Urinary bladder (tissue), 2 donors: ENCODE measurements around the gene DNAH7. TPM values are rescaled to one million over a fixed set of nuclear protein-coding genes. Genes with fewer than 3 reads are reported as not detected.

Source experiments
- polyA plus RNA-seq: library from polyadenylated mRNA; stranded (reverse); fragments of 200-250 nt; gene quantifications from one replicate; pipeline ENCODE4 v1.2.3, GENCODE V29; 2013
- total RNA-seq: library from RNA; depleted of rRNA; stranded (reverse); fragments of >200 nt; gene quantifications from one replicate; pipeline ENCODE4 v1.2.3, GENCODE V29; 2014
- donor health status: healthy.

The DNAH7 gene
- total and polyA plus RNA-seq, 2 donors, result 0.28 to 3.5 TPM

Other genes with a start within 250 kb of the DNAH7 start
- 37.3 TPM for gene STK17B, start 102.7 kb upstream of the DNAH7 start, total RNA-seq
- 6.0 TPM for gene STK17B, start 102.7 kb upstream of the DNAH7 start, polyA plus RNA-seq